ENCODE data around the gene TSPOAP1.

DNA sequence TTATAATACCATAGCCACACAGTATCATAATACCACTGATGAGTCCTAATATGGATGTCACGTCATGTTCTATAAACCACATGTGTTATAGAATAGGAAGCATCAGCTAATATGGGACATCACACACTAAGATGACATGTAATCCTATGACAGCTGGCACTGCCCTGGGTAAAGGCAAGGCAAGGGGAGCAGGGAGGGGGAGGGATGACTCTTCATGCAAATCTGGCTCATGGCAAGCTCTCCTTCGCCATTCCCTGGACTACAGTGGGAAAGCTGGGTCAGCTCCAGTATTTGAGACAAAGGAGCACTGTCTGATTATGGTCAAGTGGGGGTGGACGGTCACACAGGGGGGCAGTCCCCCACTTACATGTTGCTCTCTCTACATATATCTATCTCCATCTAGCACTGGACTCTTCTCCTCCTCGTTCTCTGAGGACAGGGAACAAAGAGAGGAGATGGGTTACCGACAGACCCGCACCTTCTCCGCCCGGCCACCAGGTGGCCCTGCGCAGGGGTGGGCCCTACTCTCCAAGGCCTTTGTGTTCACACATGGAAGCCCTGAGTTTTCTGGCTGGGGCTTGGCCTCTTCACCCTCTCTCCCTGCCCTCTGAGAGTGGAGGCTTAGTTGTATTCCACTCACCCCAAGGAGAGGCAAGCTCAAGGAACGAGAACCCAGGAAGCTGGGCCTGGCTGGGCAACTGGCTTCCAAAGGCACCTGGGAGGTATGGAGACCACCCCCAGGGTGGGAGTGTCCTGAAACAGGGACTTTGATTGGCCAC lies 24.4 kb downstream of the TSPOAP1 start:
- TF ChIP-seq EP300 (IDR thresholded peaks at IDR 0.05) (no peak), POLR2A (IDR thresholded peaks at IDR 0.05) (no peak)
- TF ChIP-seq, protein P1, sequence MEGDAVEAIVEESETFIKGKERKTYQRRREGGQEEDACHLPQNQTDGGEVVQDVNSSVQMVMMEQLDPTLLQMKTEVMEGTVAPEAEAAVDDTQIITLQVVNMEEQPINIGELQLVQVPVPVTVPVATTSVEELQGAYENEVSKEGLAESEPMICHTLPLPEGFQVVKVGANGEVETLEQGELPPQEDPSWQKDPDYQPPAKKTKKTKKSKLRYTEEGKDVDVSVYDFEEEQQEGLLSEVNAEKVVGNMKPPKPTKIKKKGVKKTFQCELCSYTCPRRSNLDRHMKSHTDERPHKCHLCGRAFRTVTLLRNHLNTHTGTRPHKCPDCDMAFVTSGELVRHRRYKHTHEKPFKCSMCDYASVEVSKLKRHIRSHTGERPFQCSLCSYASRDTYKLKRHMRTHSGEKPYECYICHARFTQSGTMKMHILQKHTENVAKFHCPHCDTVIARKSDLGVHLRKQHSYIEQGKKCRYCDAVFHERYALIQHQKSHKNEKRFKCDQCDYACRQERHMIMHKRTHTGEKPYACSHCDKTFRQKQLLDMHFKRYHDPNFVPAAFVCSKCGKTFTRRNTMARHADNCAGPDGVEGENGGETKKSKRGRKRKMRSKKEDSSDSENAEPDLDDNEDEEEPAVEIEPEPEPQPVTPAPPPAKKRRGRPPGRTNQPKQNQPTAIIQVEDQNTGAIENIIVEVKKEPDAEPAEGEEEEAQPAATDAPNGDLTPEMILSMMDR (IDR thresholded peaks at IDR 0.05) = peak; percentile 37 to 52 (median 47)

All from tibial nerve (tissue), 4 donors.